ENCODE data around the gene ABHD14A. TPM values are rescaled to one million over a fixed set of nuclear protein-coding genes. Genes with fewer than 3 reads are reported as not detected.

Gene ABHD14A
- total RNA-seq, 5 donors from 2014 or later (not counting 1 experiment from before 2014, with no cell fraction given): 14.3 to 26.5 (median 20.8) TPM

DNA sequence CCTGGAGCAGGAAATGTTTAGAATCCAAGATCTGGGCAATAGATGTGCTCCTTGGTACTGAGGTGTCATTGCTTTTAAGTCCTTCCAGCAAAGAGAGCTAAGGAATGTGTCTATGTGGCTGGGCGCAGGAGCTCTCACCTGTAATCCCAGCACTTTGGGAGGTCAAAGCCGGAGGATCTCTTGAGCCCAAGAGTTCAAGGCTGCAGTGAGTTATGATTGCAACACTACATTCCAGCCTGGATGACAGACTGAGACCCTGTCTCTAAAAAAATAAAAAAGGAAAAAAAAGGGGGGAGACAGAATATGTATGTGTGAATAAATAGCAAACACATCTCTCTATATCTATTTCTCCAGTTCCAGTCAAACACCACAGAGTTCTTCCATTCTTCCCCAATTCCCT lies 24.0 kb upstream of the ABHD14A start:
- no peak overlapping the region for H3K27ac Mint-ChIP-seq
- no peak overlapping the region for H3K4me3 ChIP-seq (ENCODE audit: control insufficient read depth in 1 of 2, extremely low read depth in 1 of 2, low read length in 1 of 2)
- ATAC-seq (replicated peaks in 1 of 4): no peak
- 100% methylated on average over 1 of the region's 2 CpGs for WGBS (ENCODE audit: insufficient coverage)
- peaks cover 3 to 17% of the 10 kb centered on the region in 2 experiments for H3K27me3 ChIP-seq (replicated peaks in 1 of 2; ENCODE audit: control insufficient read depth in 2 of 2, extremely low read depth in 1 of 2, insufficient read depth in 2 of 2, low read length in 1 of 2)
- CTCF ChIA-PET: no interaction called here
- DNase-seq: no peak
- H3K36me3 ChIP-seq (ENCODE audit: control insufficient read depth in 2 of 2, extremely low read depth in 1 of 2, insufficient read depth in 1 of 2, low read length in 1 of 2): no peaks in the 10 kb centered on the region
- no peak overlapping the region for H3K4me3 Mint-ChIP-seq
- POLR2A ChIA-PET: interaction anchor here in 1 of 2 donors (0.5 kb wide), 1 partner anchor 200 kb away, joined by 3 read pairs; no protein-coding TSS in a partner anchor
- no peaks in the 10 kb centered on the region for H3K9me3 ChIP-seq
- peaks cover 5% of the 10 kb centered on the region for H3K36me3 Mint-ChIP-seq
- no peak overlapping the region for H3K27ac ChIP-seq (ENCODE audit: low read length)
- peaks cover 20 to 23% of the 10 kb centered on the region in 2 donors for H3K27me3 Mint-ChIP-seq
- peaks cover 0 to 2% (median 0%) of the 10 kb centered on the region in 3 donors for H3K4me1 Mint-ChIP-seq
- no peaks in the 10 kb centered on the region for H3K9me3 Mint-ChIP-seq
- peaks cover 0 to 6% of the 10 kb centered on the region in 2 experiments for H3K4me1 ChIP-seq (ENCODE audit: control insufficient read depth in 1 of 2, extremely low read depth in 1 of 2, insufficient read depth in 2 of 2, low read length in 2 of 2)

DNA sequence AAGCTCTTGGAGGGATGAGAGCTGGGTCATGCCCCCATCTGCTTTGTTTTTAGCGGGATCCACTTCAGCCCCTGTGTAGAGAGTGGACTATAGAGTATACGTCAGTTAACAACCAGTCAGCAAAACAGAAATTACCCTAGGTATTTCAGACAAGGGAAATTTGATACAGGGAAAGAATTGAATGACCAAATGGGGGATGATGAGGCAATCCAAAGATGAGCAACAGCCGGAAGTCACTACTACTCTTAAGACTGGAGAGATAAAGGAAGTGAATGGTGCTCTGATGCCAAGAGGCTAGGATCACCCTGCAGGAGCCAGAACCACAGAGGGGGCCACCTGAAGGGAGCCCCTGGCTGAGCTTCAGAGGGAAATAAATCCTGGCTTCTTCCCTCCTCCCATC lies 21.4 kb upstream of the ABHD14A start:
- POLR2A ChIA-PET: no interaction called here
- Mint-ChIP-seq H3K4me3 (peak overlapping the region in 1 of 3 donors; percentile 22), H3K4me1 (peaks cover 5 to 7% (median 6%) of the 10 kb centered on the region in 3 donors), H3K27ac (peak overlapping the region in 1 of 2 donors; percentile 25), H3K36me3 (peaks cover 8% of the 10 kb centered on the region), H3K27me3 (peaks cover 20 to 35% of the 10 kb centered on the region in 2 donors), H3K9me3 (no peaks in the 10 kb centered on the region)
- 100% methylated on average over 1 of the region's 3 CpGs for WGBS (ENCODE audit: insufficient coverage)
- Histone ChIP-seq H3K4me3 (ENCODE audit: control insufficient read depth in 1 of 2, extremely low read depth in 1 of 2, low read length in 1 of 2) (no peak overlapping the region), H3K27ac (ENCODE audit: low read length) (no peak overlapping the region), H3K9me3 (no peaks in the 10 kb centered on the region), H3K27me3 (replicated peaks in 1 of 2; ENCODE audit: control insufficient read depth in 2 of 2, extremely low read depth in 1 of 2, insufficient read depth in 2 of 2, low read length in 1 of 2) (peaks cover 3 to 37% of the 10 kb centered on the region in 2 experiments), H3K4me1 (ENCODE audit: control insufficient read depth in 1 of 2, extremely low read depth in 1 of 2, insufficient read depth in 2 of 2, low read length in 2 of 2) (peaks cover 2 to 17% of the 10 kb centered on the region in 2 experiments), H3K36me3 (ENCODE audit: control insufficient read depth in 2 of 2, extremely low read depth in 1 of 2, insufficient read depth in 1 of 2, low read length in 1 of 2) (no peaks in the 10 kb centered on the region)
- CTCF ChIA-PET: no interaction called here
- ATAC-seq (replicated peaks in 1 of 4) (no peak), DNase-seq (no peak)

DNA sequence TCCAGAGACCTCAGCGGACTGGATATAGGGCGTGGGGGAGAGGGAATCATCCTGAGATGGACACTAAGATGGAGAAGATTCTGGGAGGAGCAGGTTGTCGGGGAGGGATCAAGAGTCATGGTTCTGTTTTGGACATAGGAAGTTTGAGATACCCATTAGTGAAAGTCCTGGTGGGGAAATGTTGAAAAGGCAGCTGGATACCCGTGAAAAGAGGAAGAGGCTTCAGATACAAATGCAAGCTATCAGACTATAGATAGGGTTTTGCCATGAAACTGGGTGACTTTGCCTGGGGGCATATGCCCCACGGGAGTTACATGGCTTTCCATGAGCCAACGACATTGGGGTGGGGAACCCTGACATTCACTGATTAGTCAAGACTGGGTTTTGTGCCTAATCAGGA lies 20.8 kb upstream of the ABHD14A start:
- Mint-ChIP-seq H3K4me1 (peaks cover 5 to 7% (median 6%) of the 10 kb centered on the region in 3 donors), H3K27me3 (peaks cover 20 to 37% of the 10 kb centered on the region in 2 donors), H3K4me3 (peak overlapping the region in 1 of 3 donors; percentile 32), H3K9me3 (no peaks in the 10 kb centered on the region), H3K27ac (peak overlapping the region in 1 of 2 donors; percentile 25), H3K36me3 (peaks cover 7% of the 10 kb centered on the region)
- ATAC-seq (replicated peaks in 1 of 4): no peak
- no peaks in the 10 kb centered on the region for H3K9me3 ChIP-seq
- H3K27ac ChIP-seq (ENCODE audit: low read length): no peak overlapping the region
- ChIA-PET CTCF (no interaction called here), POLR2A (no interaction called here)
- peaks cover 3 to 44% of the 10 kb centered on the region in 2 experiments for H3K27me3 ChIP-seq (replicated peaks in 1 of 2; ENCODE audit: control insufficient read depth in 2 of 2, extremely low read depth in 1 of 2, insufficient read depth in 2 of 2, low read length in 1 of 2)
- no peak overlapping the region for H3K4me3 ChIP-seq (ENCODE audit: control insufficient read depth in 1 of 2, extremely low read depth in 1 of 2, low read length in 1 of 2)
- no peak for DNase-seq
- H3K4me1 ChIP-seq (ENCODE audit: control insufficient read depth in 1 of 2, extremely low read depth in 1 of 2, insufficient read depth in 2 of 2, low read length in 2 of 2): peaks cover 2 to 17% of the 10 kb centered on the region in 2 experiments
- WGBS (ENCODE audit: insufficient coverage): 64% methylated on average over 6 of the region's 6 CpGs
- no peaks in the 10 kb centered on the region for H3K36me3 ChIP-seq (ENCODE audit: control insufficient read depth in 2 of 2, extremely low read depth in 1 of 2, insufficient read depth in 1 of 2, low read length in 1 of 2)

DNA sequence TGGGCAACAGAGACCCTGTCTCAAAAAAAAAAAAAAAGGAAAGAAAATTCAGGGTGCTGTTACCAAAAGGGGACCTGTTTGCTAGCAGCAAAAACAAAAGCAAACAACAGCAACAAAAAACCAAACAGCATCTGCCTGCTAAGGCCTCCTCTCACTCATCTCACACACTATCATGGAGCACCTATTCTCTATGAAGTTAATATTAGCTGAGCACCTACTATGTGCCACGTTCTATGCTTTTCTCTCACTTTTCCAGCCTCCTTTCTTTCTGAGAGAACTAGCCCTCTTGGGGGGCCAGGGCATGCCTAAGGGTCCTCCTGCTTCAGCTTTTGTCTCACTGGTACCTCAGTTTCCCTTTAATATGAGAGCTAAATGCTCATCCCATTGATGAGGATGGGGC lies 20.2 kb upstream of the ABHD14A start:
- peaks cover 20 to 37% of the 10 kb centered on the region in 2 donors for H3K27me3 Mint-ChIP-seq
- H3K36me3 Mint-ChIP-seq: peaks cover 11% of the 10 kb centered on the region
- H3K4me1 Mint-ChIP-seq: peaks cover 5 to 7% (median 6%) of the 10 kb centered on the region in 3 donors
- H3K27me3 ChIP-seq (replicated peaks in 1 of 2; ENCODE audit: control insufficient read depth in 2 of 2, extremely low read depth in 1 of 2, insufficient read depth in 2 of 2, low read length in 1 of 2): peaks cover 3 to 49% of the 10 kb centered on the region in 2 experiments
- ChIA-PET CTCF (no interaction called here), POLR2A (no interaction called here)
- peaks cover 2 to 17% of the 10 kb centered on the region in 2 experiments for H3K4me1 ChIP-seq (ENCODE audit: control insufficient read depth in 1 of 2, extremely low read depth in 1 of 2, insufficient read depth in 2 of 2, low read length in 2 of 2)
- no CpG with 5 or more reads among the region's 1 CpG for WGBS (ENCODE audit: insufficient coverage)
- ATAC-seq (replicated peaks in 1 of 4) (no peak), DNase-seq (no peak)
- H3K27ac ChIP-seq (ENCODE audit: low read length): no peak overlapping the region
- H3K4me3 Mint-ChIP-seq: peak overlapping the region in 1 of 3 donors; percentile 57
- H3K27ac Mint-ChIP-seq: no peak overlapping the region
- H3K9me3 Mint-ChIP-seq: no peaks in the 10 kb centered on the region
- H3K9me3 ChIP-seq: no peaks in the 10 kb centered on the region
- H3K4me3 ChIP-seq (ENCODE audit: control insufficient read depth in 1 of 2, extremely low read depth in 1 of 2, low read length in 1 of 2): no peak overlapping the region
- H3K36me3 ChIP-seq (ENCODE audit: control insufficient read depth in 2 of 2, extremely low read depth in 1 of 2, insufficient read depth in 1 of 2, low read length in 1 of 2): no peaks in the 10 kb centered on the region

DNA sequence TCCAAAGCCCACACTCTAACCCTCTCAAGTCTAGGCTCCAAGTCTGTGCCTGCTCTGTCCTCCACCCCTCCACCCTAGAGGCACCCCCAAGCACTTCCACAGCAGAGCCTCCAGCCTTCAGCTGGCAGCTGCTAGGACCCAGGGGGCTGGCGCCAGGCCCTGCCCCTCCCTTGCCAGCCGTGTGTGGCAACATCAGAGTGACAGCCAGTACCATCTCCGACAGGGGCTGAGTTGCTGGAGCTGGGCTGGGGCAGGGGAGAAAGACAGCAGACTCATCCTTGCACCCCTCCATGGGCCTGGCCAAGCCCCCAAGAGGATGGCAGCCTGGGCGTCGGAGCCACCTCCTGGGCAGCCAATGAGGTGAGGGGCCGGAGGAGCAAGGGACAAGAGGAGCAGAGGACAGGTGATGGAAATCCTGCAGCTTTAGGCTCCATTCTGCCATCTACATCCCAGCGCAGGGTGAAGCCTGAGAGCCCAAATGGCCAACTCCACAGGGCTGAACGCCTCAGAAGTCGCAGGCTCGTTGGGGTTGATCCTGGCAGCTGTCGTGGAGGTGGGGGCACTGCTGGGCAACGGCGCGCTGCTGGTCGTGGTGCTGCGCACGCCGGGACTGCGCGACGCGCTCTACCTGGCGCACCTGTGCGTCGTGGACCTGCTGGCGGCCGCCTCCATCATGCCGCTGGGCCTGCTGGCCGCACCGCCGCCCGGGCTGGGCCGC lies 19.5 kb upstream of the ABHD14A start, which contains the start of gene GPR62:
Gene GPR62, plus strand, starts transcription at position 207 of the 718 bp plus-strand sequence. Its CDS starts 272 bp downstream, at position 479.
- ChIA-PET CTCF (no interaction called here), POLR2A (no interaction called here)
- Mint-ChIP-seq H3K27ac (no peak within 1 kb of the TSS), H3K27me3 (peaks cover 20 to 37% of the 10 kb centered on the region in 2 donors), H3K4me1 (peaks cover 5 to 7% (median 6%) of the 10 kb centered on the region in 3 donors), H3K36me3 (peaks cover 15% of the 10 kb centered on the region), H3K9me3 (no peaks in the 10 kb centered on the region), H3K4me3 (peak within 1 kb of the TSS in 2 of 3 donors; percentile 34 to 68)
- Histone ChIP-seq H3K9me3 (no peaks in the 10 kb centered on the region), H3K27me3 (replicated peaks in 1 of 2; ENCODE audit: control insufficient read depth in 2 of 2, extremely low read depth in 1 of 2, insufficient read depth in 2 of 2, low read length in 1 of 2) (peaks cover 3 to 55% of the 10 kb centered on the region in 2 experiments), H3K27ac (ENCODE audit: low read length) (no peak within 1 kb of the TSS), H3K36me3 (ENCODE audit: control insufficient read depth in 2 of 2, extremely low read depth in 1 of 2, insufficient read depth in 1 of 2, low read length in 1 of 2) (no peaks in the 10 kb centered on the region), H3K4me1 (ENCODE audit: control insufficient read depth in 1 of 2, extremely low read depth in 1 of 2, insufficient read depth in 2 of 2, low read length in 2 of 2) (peaks cover 2 to 17% of the 10 kb centered on the region in 2 experiments), H3K4me3 (ENCODE audit: control insufficient read depth in 1 of 2, extremely low read depth in 1 of 2, low read length in 1 of 2) (peak within 1 kb of the TSS in 1 of 2 donors; percentile 62)
- 46% methylated on average over 33 of the region's 33 CpGs for WGBS (ENCODE audit: insufficient coverage)
- DNase-seq: no peak
- ATAC-seq (replicated peaks in 1 of 4): peak in 1 of 4 experiments; percentile 9

DNA sequence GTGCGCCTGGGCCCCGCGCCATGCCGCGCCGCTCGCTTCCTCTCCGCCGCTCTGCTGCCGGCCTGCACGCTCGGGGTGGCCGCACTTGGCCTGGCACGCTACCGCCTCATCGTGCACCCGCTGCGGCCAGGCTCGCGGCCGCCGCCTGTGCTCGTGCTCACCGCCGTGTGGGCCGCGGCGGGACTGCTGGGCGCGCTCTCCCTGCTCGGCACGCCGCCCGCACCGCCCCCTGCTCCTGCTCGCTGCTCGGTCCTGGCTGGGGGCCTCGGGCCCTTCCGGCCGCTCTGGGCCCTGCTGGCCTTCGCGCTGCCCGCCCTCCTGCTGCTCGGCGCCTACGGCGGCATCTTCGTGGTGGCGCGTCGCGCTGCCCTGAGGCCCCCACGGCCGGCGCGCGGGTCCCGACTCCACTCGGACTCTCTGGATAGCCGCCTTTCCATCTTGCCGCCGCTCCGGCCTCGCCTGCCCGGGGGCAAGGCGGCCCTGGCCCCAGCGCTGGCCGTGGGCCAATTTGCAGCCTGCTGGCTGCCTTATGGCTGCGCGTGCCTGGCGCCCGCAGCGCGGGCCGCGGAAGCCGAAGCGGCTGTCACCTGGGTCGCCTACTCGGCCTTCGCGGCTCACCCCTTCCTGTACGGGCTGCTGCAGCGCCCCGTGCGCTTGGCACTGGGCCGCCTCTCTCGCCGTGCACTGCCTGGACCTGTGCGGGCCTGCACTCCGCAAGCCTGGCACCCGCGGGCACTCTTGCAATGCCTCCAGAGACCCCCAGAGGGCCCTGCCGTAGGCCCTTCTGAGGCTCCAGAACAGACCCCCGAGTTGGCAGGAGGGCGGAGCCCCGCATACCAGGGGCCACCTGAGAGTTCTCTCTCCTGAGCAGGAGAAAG lies 18.7 kb upstream of the ABHD14A start:
- H3K36me3 ChIP-seq (ENCODE audit: control insufficient read depth in 2 of 2, extremely low read depth in 1 of 2, insufficient read depth in 1 of 2, low read length in 1 of 2): no peaks in the 10 kb centered on the region
- Mint-ChIP-seq H3K9me3 (no peaks in the 10 kb centered on the region), H3K27me3 (peaks cover 20 to 37% of the 10 kb centered on the region in 2 donors), H3K27ac (no peak overlapping the region), H3K4me1 (peaks cover 5 to 7% (median 6%) of the 10 kb centered on the region in 3 donors), H3K4me3 (peak overlapping the region in 2 of 3 donors; percentile 34 to 68), H3K36me3 (peaks cover 21% of the 10 kb centered on the region)
- ChIA-PET CTCF (no interaction called here), POLR2A (no interaction called here)
- 7% methylated on average over 89 of the region's 97 CpGs for WGBS (ENCODE audit: insufficient coverage)
- H3K9me3 ChIP-seq: no peaks in the 10 kb centered on the region
- ATAC-seq (replicated peaks in 1 of 4) (peak; percentile 75 to 86 (median 80)), DNase-seq (peak in 16 of 35 experiments; percentile 25 to 55 (median 38))
- peaks cover 2 to 17% of the 10 kb centered on the region in 2 experiments for H3K4me1 ChIP-seq (ENCODE audit: control insufficient read depth in 1 of 2, extremely low read depth in 1 of 2, insufficient read depth in 2 of 2, low read length in 2 of 2)
- H3K27me3 ChIP-seq (replicated peaks in 1 of 2; ENCODE audit: control insufficient read depth in 2 of 2, extremely low read depth in 1 of 2, insufficient read depth in 2 of 2, low read length in 1 of 2): peaks cover 3 to 55% of the 10 kb centered on the region in 2 experiments
- H3K27ac ChIP-seq (ENCODE audit: low read length): no peak overlapping the region
- peak overlapping the region; percentile 10 to 62 for H3K4me3 ChIP-seq (ENCODE audit: control insufficient read depth in 1 of 2, extremely low read depth in 1 of 2, low read length in 1 of 2)

Data from T-cell (primary cell).